Peyer's patch (tissue), 4 donors: Measurements from ENCODE around the gene SH3RF3.

ENCODE experiments used
- CTCF ChIP-seq, 6 experiments: fragments of 450-650 bp in 4 of 6; fragments of 200-600 bp in 2 of 6; sonication (generic) in 1 of 6; IDR thresholded peaks; one replicate each; pipeline ENCODE4 v1.5.1; 2017 to 2019; ENCODE audit warnings: antibody characterized with exemption in 6 of 6, mild to moderate bottlenecking in 3 of 6, moderate library complexity in 1 of 6
- POLR2A ChIP-seq, 2 donors: fragments of 450-650 bp; IDR thresholded peaks; one replicate each; pipeline ENCODE4 v1.5.1; 2017; ENCODE audit warnings: antibody characterized with exemption in 2 of 2, mild to moderate bottlenecking in 2 of 2, moderate library complexity in 2 of 2

- TF ChIP-seq CTCF (IDR thresholded peaks at IDR 0.05), result no peak
- TF ChIP-seq POLR2A (IDR thresholded peaks at IDR 0.05), result no peak
These were observed 15.3 kb downstream of the SH3RF3 start for GRCh38 chr2:109144271-109144670.
